NCI-H1092 (cell line): ENCODE measurements around the gene RPL38.
A peak's percentile ranks its signal among the peaks of the same experiment; 100 is the strongest.

Experiments used
- DNase-seq: peaks from one replicate; lab custom pipeline; 2025; lab: John Stamatoyannopoulos, UW

Gene RPL38

DNA sequence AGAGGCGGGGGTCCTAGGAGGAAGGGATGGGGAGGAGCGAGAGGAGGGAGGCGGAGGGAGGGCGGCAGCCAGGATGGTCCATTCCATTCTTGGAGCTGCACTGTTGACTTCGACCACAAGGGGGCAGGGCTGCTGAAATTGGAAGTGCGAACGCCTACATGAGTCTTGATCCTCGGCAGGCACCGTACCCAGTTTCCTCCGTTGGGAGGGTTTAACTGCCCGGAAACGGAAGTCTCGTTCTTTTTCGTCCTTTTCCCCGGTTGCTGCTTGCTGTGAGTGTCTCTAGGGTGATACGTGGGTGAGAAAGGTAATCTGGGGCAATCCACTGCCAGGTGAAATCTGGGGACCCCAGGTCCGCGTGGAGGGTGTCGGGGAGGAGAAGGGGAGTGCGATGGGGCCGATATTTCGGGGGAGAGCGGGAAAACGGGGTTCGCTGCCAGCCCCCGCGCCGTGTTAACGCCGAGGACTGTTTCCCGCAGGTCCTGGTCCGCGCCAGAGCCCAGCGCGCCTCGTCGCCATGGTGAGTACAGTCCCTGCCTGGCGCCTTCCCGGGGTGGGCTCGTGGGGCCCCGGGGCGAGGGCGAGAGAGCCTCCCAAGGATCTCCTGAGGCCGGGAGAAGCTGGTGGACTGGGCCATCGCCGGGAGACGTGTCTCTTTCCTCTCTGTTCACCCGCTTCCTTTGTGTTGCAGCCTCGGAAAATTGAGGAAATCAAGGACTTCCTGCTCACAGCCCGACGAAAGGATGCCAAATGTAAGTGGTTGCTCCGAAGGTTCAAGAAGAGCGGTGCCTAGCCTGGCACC is at the start of gene RPL38:
RPL38 (plus strand) TSS at position 240 of the 802 bp plus-strand sequence; CDS start at position 518, 278 bp downstream.
- peak; percentile 96 for DNase-seq

DNA sequence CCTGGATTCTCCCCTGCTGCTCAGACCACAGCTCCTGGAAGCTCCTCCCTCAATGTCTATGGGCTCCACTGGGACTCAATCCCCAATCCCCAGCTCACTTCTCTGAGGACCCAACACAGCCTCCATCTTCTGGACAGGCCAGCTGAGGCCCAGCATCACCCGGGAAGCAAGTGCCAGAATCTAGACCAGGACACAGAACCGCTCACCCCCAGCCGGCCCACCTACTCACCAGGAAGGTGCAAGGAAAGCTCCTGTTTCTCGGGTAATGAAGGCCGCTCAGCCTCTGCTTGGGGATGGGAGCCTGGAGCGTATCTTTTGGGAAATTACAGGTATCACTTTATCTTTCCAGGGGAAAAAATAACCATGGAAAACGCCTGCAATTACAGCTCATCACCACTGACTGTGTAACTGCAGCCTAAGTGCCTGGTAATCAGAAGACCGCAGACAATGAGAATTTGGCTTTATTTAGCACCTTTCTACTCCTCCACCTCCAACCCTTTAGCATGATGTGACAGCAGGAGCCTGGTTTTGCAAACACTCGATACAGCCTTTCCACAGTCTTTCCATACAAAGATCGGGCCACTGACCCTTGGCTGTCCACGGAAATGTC is 49.6 kb upstream of the RPL38 start:
- DNase-seq = no peak

DNA sequence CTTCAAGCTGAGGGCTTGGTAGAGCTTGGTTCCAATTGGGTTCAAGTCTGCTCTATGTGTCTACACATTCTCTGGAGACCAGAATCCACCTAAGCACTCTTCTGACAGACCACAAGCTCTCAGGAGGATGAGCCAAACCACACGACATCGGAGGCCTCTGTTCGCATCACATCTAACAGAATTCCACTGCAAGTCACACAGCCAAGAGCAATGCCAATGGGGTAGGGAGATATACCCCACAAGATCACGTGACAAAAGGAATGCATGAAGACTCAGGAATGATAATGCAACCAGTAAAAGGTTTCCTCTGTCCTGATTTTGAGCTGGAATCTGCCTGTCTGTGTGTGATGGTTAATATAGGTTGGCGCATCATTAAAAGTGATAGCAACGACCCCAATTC is 46.6 kb upstream of the RPL38 start:
- no peak for DNase-seq

DNA sequence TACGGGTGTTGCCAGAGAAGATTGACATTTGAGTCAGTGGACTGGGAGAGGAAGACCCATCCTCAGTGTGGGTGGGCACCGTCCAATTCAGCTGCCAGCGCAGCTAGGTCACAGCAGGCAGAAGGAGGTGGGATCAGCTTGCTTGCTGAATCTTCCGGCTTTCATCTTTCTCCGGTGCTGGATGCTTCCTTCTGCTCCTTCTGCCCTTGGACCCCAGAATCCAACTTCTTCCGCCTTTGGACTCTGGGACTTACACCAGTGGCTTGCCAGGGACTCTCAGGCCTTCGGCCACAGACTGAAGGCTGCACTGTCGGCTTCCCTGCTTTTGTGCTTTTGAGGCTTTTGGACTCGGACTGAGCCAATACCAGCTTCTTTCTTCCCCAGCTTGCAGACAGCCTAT is 46.1 kb upstream of the RPL38 start:
- no peak for DNase-seq

DNA sequence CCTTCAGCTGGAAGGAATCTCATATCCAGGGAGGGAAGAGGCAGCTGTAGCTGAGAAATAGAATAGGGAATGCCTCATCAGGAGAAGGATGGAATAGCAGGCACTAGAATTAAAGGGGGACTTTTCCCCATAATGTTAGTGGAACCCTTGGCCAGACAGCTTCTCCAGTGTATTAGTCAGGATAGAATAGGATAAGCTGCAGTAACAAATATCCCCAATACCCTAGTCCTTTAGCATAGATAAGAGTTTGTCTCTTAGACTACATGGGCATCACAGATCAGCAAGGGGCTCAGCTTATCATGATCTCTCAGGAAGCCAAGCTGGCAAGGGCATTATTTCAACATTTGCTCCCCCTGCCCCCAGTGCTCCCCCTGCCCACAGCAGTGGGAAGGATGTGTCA is 44.7 kb upstream of the RPL38 start:
- DNase-seq = no peak

DNA sequence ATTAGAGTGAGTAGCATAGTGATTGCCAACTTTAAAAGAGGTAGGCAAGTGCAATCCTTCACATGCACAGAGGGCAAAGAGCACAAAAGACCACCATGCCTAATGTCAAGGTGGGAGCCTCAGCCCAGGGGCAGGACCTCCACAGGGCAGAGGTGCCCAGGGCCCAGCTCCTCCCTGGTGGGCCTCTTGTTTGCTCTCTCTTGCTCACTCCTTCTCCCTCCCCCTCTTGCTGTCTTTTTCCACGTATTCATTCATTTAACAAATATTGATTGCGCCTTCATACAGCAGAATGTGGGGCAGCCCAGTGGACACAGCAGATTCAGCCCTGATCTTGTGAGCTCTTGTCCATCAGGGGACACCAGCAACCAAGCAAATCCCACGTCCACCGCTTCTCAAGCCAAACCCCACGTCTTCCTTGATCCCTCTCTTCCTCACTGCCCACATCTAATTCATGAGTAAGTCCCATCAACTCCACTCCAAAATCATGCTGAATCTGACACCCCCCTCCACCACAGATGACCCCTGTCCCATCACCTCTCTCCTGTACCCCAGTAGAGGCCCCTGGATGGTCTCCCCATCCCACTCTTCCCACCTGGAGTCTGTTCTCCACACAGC is 44.1 kb upstream of the RPL38 start:
- DNase-seq = no peak

DNA sequence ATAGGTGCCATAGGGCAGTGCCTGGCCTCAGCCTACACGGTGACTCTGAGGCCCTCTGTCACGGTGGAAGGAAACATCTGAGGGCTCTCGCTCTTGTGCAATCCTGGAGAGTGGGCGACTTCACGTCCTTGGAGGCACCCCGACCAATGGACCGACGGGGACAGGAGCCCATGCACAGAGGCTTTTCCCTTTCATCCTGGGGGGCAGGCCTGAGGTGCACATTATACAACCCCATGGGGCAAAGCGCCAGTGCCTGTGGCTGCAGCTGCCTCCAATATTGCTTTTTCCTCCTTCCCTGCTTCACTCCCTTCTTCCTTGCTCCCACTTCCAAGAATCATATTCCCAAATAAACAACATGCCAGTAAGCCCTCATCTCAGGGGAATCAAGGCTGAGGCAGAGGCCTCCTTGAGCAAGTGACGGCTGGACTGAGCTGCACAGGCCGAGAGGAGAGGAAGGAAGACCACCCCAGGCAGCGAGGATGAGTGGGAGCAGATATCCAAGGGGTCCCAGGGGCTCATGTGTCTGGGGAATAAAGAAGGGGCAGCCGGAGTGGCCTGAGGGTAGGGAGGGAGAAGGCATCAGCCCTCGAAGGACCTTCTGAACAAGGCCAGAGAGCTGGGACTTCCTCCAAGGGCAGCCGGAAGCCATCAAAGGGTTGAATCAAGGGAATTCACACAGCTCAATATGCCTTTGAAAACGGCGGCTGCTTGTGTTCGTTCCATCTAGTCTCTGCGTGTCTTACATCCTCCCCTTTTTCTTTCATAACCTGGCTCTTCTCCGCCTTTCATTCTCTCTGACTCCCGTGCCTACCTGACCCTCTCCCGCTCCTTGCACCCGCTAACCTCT is 42.6 kb upstream of the RPL38 start:
- no peak for DNase-seq

DNA sequence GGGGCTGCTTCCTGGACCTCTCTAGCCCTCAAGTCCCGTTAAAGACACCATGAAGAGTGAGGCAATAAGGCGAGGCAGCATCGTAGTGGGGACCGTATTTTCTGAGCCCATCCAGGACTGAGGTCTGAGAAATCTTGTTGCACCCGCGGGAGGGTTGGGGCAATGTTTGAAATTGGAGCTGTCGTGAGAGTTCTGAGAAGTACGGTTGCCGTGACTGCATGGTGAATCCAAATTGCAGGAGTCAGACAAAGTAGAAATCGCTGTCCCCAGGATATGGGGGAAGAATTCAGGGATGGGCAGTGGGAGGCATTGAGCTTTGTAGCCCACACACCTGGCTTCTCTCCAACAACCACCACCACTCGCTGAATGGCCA is 42.0 kb upstream of the RPL38 start:
- DNase-seq = no peak

DNA sequence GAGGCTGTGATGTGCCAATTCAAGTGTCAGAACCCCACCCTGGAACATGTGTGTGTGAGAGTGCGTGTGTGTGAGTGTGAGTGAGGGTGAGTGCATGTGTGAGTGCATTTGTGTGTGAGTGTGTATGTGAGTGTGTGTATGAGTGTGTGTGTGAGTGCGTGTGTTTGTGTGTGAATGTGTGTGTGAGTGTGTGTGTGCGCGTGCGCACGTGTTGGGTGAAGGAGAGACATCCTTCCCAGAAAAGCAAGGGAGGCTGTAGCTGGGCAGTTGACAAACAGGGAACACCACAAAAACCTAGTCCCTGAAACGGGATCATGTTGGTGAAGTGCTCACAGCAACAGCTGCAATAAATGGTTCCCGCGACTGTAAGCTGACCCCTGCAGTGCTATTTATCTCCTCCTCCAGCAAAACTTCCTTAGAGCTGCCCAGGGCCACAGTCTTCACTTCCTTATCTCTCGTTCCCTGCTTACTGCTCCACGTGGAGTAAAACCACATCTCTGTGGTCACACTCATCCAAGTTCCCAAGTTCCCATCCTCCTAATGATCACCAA is 40.1 kb upstream of the RPL38 start:
- no peak for DNase-seq

DNA sequence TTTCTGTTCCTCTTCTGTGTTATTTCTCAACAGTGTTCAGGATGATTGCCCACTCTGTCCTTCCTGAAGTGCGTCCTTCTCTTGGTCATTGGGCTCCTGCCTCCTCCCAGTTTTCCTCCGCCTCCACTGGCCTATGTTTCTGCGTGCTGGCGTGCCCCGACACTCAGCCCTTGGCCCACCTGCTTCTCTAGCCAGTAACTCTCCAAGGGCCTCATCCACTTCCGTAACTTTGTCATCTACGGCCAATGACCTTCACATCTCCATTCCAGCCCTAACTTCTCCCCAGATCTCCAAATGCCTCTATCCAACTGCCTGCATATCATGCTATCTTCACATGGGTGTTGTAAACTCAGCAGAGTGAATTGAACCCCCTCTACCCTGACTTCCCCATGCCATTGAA is 39.6 kb upstream of the RPL38 start:
- no peak for DNase-seq

DNA sequence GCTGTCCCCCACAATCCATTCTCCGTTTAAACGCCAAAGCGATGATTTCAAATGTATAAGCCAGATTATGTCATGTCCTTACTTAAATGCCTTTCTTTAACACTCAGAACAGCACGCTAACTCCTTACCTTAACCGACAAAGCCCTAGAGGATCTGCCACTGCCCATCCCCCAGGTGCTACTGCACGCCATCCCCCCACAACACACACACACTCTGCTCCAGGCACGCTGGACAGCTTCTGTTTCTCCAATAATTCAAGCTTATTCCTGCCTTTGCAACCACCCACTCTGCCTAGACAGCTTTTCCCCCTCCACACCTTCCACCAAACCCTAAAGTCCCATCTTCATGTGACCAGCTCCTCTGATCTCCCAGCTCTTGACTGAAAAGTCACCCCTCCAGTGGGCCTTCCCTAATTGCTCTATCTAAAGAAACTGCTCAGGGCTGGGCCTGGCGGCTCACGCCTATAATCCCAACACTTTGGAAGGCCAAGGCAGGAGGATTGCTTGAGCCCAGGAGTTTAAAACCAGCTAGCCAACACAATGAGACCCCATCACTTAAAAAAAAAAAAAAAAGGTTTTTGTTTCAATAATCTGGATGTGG is 38.9 kb upstream of the RPL38 start:
- DNase-seq = no peak

DNA sequence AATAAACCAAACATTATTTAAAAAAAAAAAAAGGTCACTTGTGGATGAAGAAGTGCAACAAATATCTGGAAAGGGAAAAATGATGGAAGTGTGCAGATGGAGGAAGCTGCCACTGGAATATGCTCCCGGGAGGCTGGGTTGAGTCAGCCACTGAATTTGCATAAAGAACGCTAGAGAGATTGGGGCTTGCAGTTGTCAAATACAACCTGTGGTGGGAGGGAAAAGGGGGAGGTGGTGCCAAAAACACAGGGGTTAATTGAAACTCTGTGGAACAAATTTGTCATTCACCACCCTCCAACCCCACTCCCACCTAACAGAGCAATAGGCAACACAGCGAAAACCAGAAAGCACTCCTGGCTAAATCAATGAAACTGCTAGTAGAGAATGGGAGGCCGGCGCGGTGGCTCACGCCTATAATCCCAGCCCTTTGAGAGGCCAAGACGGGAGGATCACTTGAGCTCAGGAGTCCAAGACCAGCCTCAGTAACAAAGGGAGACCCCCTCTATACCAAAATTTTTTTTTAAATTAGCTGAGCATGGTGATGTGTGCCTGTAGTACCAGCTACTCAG is 37.6 kb upstream of the RPL38 start:
- no peak for DNase-seq

DNA sequence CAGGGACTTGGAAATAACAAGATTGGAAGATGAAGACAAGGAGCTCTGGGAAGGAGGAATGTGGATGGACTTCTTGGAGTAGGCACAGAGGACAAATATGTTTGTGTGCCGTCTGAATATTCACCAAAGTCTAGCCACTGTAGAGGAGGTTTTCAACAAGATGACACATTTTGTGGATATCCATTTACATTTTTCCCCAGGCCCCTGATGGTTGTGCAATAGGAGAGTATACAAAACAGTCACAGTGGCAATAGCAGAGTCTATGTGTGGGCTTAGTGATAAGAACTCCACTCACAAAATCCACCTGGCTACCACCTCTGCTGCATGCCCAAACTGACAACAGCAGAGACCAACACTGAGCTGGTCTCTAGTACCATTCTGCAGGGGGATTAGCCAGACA is 32.6 kb upstream of the RPL38 start:
- DNase-seq = no peak

DNA sequence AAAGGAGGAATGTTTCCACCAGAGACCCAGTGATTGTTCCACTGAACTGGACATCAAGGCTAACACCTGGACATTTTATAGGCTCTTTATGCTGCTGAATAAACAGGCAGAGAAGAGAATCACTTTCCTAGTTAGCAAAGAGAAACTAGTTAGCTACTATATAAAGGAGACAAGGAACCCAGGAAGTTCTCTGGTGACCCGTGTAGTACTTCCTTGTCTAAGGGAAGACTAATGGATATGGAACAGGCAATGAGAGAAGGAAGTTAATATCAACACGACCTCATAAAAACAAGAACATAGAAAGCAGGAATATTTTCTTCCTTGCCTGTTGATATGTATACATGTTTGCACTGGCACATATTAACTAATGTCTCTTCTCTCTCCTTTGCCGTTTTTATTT is 30.8 kb upstream of the RPL38 start:
- no peak for DNase-seq

DNA sequence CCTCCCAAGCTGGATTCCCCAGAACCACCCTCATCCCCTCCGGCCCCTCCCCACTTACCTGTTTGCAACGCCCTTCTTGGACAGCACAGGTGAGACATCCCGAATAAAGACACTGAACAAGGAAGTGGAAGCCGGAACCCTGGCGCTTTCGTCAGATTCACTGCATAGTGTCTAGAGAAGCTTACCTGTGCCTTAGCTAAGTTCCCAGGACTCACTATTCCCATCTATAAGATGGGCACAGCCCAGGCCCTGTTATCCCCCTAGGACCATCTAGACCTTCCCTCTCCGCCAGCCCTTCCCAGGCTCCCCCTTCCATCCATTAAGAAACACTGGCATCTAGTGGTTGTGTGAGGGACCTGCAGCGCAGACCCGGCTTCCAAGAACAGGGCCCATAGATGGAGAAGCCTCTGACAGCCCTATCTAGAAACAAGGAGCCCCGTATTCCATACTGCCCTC is 26.9 kb upstream of the RPL38 start:
- DNase-seq = peak; percentile 82

DNA sequence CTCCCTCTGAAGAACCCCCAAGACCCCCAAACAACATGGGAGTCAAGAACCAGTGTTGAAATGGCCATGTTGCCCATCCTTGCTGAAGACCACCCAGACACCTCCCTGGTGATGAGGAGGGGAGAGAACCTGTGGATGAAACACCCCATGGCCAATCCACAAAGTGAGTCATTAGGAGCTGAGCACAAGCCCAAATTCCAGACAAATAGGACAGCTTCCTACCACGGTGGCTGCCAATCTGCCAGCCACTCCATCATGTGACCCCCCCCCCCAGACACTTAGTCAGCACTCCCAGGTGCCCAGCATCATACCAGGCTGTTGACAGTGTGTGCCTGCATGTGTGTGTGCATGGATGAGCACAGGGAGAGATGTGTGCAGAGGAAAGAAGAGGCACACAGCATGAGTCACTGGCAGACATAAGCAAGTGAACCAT is 26.4 kb upstream of the RPL38 start:
- no peak for DNase-seq

DNA sequence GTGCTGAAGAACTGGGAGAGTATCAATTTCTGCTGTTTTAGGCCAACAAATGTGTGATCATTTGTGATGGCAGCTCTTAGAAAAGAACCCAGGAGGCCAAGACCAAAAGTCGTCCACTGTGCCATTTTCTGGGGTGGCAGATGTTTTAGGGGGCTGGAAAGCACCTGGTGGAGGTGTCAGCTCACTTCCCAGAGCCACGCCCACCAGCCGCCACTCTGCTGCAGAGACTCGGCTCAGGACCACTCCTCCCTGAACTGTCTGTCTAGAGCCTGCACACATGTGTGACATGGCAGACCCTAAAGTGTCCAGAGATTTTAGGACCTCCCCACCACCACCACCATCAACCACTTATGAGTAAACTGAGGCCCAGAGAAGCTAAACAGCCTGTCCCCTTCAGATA is 23.9 kb upstream of the RPL38 start:
- DNase-seq = no peak

DNA sequence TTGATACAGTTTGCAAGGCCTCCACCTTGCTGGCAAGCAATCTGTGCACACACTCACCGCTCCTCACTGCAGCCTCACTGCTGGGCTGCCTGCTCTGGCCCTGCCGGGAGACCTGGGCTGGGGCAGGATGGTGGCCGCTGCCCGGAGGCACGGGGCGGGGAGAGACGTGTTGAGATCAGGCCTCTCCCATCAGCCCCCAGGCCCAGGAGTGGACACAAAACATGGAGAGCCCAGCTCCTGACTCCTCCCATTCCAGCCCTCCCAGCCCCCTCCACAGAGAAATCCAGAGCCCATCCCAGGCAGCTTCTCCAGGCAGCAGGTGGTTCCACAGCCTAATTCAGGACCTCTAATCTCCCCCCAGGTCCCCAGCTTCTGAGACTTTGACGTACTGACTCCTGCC is 23.1 kb upstream of the RPL38 start:
- DNase-seq = no peak

DNA sequence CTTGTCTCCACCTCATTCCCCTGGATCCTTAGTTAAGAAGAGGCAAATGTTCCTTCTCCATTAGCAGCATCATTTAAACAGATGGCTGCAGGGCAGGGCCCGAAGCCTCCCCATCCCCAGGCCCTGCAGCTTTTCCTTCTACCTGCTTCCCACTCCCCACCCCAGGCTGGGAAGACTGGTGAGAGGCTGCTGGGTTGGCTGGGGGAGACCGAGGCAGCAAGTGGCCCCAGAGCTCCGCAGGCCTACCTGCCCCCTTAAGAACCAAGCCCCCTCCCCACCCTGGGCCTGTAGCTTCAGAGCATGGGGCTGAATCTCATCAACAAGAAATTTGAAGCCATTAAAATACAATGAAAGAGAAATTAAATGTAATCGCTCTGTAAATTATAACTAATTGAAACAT is 22.1 kb upstream of the RPL38 start:
- no peak for DNase-seq

DNA sequence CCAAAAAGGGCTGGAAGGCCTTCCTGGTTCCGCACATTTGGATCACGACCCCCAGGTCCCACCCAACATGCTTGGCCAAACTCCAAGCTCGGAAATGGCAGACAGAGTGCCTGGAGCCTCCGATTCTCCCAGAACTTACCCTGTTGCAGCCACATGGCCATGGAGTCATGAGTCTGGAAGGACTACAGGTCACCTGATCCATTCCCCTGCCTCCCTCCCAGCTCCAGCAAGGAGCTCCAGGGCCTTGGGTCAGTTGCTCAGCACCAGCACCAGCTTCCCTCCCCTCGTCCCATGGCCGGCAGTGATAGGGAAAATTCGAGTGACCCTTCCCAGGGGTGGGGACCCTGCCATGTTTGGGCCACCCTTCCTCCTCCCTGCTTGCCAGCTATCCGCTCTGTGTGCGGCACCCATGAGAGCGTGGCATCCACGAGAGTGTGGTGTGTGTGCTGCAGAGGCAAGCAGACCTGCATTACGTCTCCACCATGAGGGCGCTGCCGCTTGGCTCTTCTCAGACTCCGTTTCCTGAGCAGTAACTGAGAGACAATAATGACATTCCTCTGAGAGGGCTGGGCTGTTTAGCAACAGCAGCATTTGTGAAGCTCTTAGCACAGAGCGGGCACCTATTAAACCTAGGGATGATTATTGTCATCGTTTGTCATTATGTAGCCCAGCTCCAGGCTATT is 21.3 kb upstream of the RPL38 start:
- DNase-seq = peak; percentile 9

DNA sequence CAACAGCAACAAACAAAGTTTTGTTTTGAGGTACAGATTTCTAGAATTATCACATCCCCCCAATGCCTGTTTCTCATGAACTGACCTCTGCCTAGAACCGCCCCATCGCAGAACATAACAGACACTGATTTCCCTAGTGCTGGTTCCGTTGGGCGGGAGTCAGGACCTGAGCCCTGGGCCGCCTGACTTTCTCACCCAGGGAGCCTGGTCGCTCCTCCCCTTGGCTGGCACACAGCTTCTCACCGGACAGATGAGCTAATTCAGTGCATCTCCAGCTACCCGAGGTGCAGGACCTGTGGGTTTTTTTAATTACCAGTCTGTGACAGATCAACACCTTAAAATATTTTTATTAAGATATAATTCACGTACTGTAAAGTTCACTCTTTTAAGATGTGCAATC is 20.1 kb upstream of the RPL38 start:
- DNase-seq = no peak
